OCI-LY7 (cell line): ENCODE data around the gene KRT86. TPM values are rescaled to one million over a fixed set of nuclear protein-coding genes. Genes with fewer than 3 reads are reported as not detected.

ENCODE experiments used
- BruUV-seq: library from RNA; stranded (reverse); fragments of 400-500 nt; replicated peaks from 2 replicates; lab custom pipeline; 2021; lab: Mats Ljungman, UMichigan
- CTCF ChIA-PET: fragments of 300-600 bp; sonication (Branson Sonifier 250); formaldehyde crosslinking; loops from one replicate; lab custom pipeline; 2022; ENCODE audit warnings: antibody characterized with exemption; ENCODE audit not compliant: unreplicated experiment; lab: Charles Lee
- POLR2A ChIA-PET: fragments of 300-600 bp; sonication (Branson Sonifier 250); formaldehyde crosslinking; loops from one replicate; lab custom pipeline; 2022; ENCODE audit warnings: antibody characterized with exemption; lab: Charles Lee
- DNase-seq: peaks from one replicate; pipeline ENCODE4 v3.0.0-alpha.2; 2015; ENCODE audit warnings: low spot score
- H2AFZ ChIP-seq: fragments of 200-600 bp; sonication (generic), shearing (Covaris generic); 2 replicates; pipeline ENCODE4 v1.6.1; 2014; ENCODE audit warnings: mild to moderate bottlenecking, antibody characterized with exemption, low read length, moderate library complexity
- H3K27ac ChIP-seq: fragments of 200-600 bp; sonication (generic); 2 replicates; pipeline ENCODE4 v1.5.1; 2014; ENCODE audit warnings: mixed run types, low read depth, mild to moderate bottlenecking, moderate library complexity, low read length, inconsistent platforms; ENCODE audit not compliant: poor library complexity, severe bottlenecking
- H3K36me3 ChIP-seq: fragments of 200-600 bp; sonication (generic); 2 replicates; pipeline ENCODE4 v1.6.1; 2014; ENCODE audit warnings: mild to moderate bottlenecking, antibody characterized with exemption, low read length, moderate library complexity, mixed read lengths; ENCODE audit not compliant: insufficient read depth
- H3K4me1 ChIP-seq: fragments of 200-600 bp; sonication (generic); 2 replicates; pipeline ENCODE4 v1.5.1; 2014; ENCODE audit warnings: mild to moderate bottlenecking, low read length; ENCODE audit not compliant: insufficient read depth, poor library complexity, severe bottlenecking
- H3K4me2 ChIP-seq: fragments of 200-600 bp; sonication (generic); 2 replicates; pipeline ENCODE4 v1.6.1; 2014; ENCODE audit warnings: mild to moderate bottlenecking, low read length
- H3K4me3 ChIP-seq: fragments of 200-600 bp; sonication (generic); 2 replicates; pipeline ENCODE4 v1.5.1; 2014; ENCODE audit warnings: mild to moderate bottlenecking, low read depth, low read length; ENCODE audit not compliant: poor library complexity, severe bottlenecking
- H3K79me2 ChIP-seq: fragments of 200-600 bp; sonication (generic); 2 replicates; pipeline ENCODE4 v1.6.1; 2016; ENCODE audit warnings: low read depth, mild to moderate bottlenecking, low read length, moderate library complexity, mixed read lengths; ENCODE audit not compliant: insufficient read depth
- H3K9me2 ChIP-seq: fragments of 200-600 bp; sonication (generic); 2 replicates; pipeline ENCODE4 v1.6.1; 2016; ENCODE audit warnings: mild to moderate bottlenecking, low read length, mixed read lengths; ENCODE audit not compliant: insufficient read depth
- H3K9me3 ChIP-seq: fragments of 200-600 bp; sonication (generic); 2 replicates; pipeline ENCODE4 v1.6.1; 2014; ENCODE audit warnings: mild to moderate bottlenecking, mixed run types, low read length, mixed read lengths
- H4K20me1 ChIP-seq: fragments of 200-600 bp; sonication (generic); 2 replicates; pipeline ENCODE4 v1.6.1; 2014; ENCODE audit warnings: mild to moderate bottlenecking, antibody characterized with exemption, low read length, moderate library complexity, mixed read lengths; ENCODE audit not compliant: insufficient read depth
- CTCF ChIP-seq: fragments of 200-600 bp; sonication (generic); conservative IDR thresholded peaks from 2 replicates; pipeline ENCODE4 v1.5.1; 2014; ENCODE audit warnings: mild to moderate bottlenecking, antibody characterized with exemption, low read length, moderate library complexity, mixed read lengths
- EZH2phosphoT487 ChIP-seq: fragments of 200-600 bp; sonication (generic); IDR thresholded peaks from 2 replicates; pipeline ENCODE4 v1.6.1; 2018; ENCODE audit warnings: low read depth, borderline replicate concordance, mild to moderate bottlenecking, mixed run types, antibody characterized with exemption, low read length, moderate library complexity, mixed read lengths
- intact Hi-C: fragments of 100-400 bp; cut with micrococcal nuclease; formaldehyde crosslinking; loops from one replicate; pipeline ENCODE4 v1.10.0; 2022; ENCODE audit not compliant: unreplicated experiment
- total RNA-seq, 2 experiments: library from RNA; depleted of rRNA in 1 of 2; stranded (reverse); fragments of >200 nt in 1 of 2; shearing (Covaris generic) in 1 of 2; gene quantifications; 2 replicates each; pipeline ENCODE4 v1.2.3, GENCODE V29; 2014 to 2022

KRT86 gene
- total RNA-seq, 2 experiments from 2014 or later = not detected

DNA sequence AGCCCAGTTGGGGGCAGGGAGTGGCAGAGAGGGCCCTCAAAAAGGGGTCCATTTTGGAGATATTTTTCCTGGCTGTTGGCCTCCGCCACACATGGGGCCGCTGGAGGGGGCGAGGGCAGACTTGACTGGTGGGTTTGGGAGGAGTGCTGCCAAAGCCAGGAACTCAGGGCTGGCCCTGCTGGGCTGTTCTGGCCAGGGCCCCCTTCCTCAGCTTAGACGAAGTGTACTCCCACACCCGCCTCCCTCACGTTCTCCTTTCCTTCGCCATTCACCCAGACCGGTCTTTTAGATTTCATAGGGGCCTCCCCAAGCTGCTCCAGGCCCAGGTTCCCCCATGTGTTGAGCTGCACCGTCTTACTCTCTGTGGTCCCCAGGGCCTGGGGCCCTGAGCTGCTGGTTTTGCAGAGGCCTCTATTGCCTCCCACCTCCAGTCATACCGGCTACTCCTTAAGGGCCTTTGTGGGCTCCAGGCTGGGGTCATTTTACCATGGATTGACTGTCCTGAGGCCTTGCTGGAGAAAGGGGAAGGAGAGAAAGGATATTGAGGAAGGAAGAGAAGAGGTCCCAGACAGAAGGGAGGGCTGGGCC is 40.1 kb upstream of the KRT86 start:
- H3K27ac ChIP-seq = no peak overlapping the region
- no peaks in the 10 kb centered on the region for H3K79me2 ChIP-seq
- POLR2A ChIA-PET = no interaction called here
- intact Hi-C loops = no loop called here
- H3K9me3 ChIP-seq = no peaks in the 10 kb centered on the region
- TF ChIP-seq CTCF (no peak), EZH2phosphoT487 (no peak)
- H3K4me3 ChIP-seq = no peak overlapping the region
- no peak overlapping the region for H3K4me2 ChIP-seq
- H3K4me1 ChIP-seq = no peaks in the 10 kb centered on the region
- no peak for DNase-seq
- no peaks in the 10 kb centered on the region for H3K9me2 ChIP-seq
- no peaks in the 10 kb centered on the region for H3K36me3 ChIP-seq
- no peak overlapping the region for H2AFZ ChIP-seq
- H4K20me1 ChIP-seq = no peaks in the 10 kb centered on the region
- CTCF ChIA-PET = no interaction called here
- BruUV-seq = no TSS peak

GRCh38 chr12:52235001-52235764 is 39.3 kb upstream of the KRT86 start:
- no peak for TF ChIP-seq CTCF
- no peak for TF ChIP-seq EZH2phosphoT487
- Histone ChIP-seq H4K20me1 (no peaks in the 10 kb centered on the region), H3K4me1 (no peaks in the 10 kb centered on the region), H3K79me2 (no peaks in the 10 kb centered on the region), H3K9me2 (no peaks in the 10 kb centered on the region), H3K4me2 (no peak overlapping the region), H3K4me3 (no peak overlapping the region), H3K27ac (no peak overlapping the region), H3K36me3 (no peaks in the 10 kb centered on the region), H2AFZ (no peak overlapping the region), H3K9me3 (no peaks in the 10 kb centered on the region)
- intact Hi-C loops = no loop called here
- ChIA-PET CTCF (no interaction called here), POLR2A (no interaction called here)
- DNase-seq = no peak
- no TSS peak for BruUV-seq

DNA sequence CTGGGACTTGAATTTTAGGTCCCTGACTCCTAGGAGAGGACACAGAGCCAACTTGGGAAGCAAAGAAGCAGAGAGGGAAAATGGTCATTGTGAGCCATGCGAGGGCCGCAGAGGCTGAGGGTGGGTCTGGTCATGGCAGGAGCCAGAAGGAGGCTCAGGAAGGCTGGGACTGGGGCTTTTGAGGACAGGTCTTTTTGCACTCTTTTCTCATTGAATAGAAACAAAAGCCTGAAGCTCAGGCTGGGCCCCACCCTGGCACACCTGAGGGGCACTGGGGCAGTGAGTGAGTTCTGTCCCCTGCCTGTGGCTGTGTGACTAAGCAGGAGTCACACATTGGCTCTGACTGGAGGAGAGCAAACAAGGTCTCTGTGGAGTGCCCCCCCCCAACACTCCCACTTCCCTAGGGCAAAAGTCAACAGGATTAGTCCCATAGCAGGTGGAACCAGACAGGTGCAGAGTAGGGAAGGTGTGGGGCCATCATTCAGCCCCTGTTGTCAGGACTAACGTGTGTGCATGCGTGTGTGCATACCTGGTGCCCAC is 38.6 kb upstream of the KRT86 start:
- CTCF ChIA-PET = no interaction called here

More for the DNA sequence above, 38.6 kb upstream of the KRT86 start:
- no peak for DNase-seq
- Histone ChIP-seq H4K20me1 (no peaks in the 10 kb centered on the region), H3K79me2 (no peaks in the 10 kb centered on the region), H3K4me2 (no peak overlapping the region), H2AFZ (no peak overlapping the region), H3K27ac (no peak overlapping the region), H3K4me1 (no peaks in the 10 kb centered on the region), H3K9me3 (no peaks in the 10 kb centered on the region), H3K9me2 (no peaks in the 10 kb centered on the region), H3K36me3 (no peaks in the 10 kb centered on the region), H3K4me3 (no peak overlapping the region)
- intact Hi-C loops = no loop called here
- BruUV-seq = no TSS peak
- POLR2A ChIA-PET = no interaction called here
- TF ChIP-seq EZH2phosphoT487 (no peak), CTCF (no peak)
